HG03520 (cell line): Measurements from ENCODE around the gene DCTN2.

Experiments
- ATAC-seq: cut with Tn5 transposase; IDR thresholded peaks from one replicate; pipeline ENCODE4 v1.9.1; 2021; ENCODE audit warnings: mild to moderate bottlenecking, moderate library complexity; ENCODE audit not compliant: unreplicated experiment

DCTN2 gene

DNA sequence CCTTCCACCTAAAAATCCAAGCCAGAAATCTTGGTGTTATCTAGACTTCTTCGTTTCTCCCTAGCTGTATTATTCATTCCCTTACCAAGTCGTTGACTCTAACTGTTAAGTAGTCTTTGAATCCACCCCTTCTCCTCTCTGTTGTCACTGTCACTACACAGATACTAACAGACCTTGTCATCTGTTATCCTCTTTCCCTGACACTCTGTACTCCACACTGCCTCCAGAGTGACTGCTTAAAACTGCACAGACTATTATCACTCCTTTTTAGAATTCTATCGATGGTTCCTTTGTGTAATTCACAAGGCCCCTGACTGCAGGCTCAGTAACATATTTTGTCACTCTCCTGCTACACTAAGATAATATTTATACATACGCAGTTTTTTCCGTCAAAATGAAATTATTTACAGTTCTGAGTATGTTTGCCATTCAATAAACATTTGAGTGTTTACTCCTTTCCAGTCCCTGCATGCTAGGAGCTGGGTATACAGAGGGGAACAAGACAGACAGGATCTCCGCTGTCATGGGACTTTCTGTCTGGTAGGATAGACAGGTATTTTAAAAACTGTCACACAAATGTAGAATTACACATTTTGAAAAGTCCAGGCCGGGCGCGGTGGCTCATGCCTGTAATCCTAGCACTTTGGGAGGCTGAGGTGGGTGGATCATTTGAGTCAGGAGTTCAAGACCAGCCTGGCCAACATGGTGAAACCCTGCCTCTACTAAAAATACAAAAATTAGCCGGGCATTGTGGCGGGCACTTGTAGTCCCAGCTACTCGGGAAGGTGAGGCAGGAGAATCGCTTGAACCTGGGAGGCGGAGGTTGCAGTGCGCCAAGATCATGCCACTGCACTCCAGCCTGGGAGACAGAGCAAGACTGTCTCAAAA is 55.4 kb downstream of the DCTN2 start:
- ATAC-seq = no peak

DNA sequence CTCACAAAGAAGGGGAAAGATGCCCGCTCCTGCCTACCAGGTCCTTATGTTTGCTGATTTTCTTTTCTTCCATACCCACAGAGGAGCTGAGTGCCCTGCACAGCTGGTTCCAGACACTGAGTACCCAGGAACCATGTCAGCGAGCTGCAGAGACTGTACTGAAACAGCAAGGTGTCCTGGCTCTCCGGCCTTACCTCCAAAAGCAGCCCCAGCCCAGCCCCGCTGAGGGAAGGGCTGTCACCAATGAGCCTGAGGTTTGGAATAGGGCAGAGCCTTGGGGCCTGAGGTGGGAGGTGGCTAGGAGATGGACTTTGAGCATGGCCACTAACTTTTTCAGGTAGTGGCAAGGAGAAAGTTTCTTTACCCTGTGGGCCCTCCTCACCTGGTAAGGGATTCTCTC is 56.9 kb downstream of the DCTN2 start:
- ATAC-seq = no peak

DNA sequence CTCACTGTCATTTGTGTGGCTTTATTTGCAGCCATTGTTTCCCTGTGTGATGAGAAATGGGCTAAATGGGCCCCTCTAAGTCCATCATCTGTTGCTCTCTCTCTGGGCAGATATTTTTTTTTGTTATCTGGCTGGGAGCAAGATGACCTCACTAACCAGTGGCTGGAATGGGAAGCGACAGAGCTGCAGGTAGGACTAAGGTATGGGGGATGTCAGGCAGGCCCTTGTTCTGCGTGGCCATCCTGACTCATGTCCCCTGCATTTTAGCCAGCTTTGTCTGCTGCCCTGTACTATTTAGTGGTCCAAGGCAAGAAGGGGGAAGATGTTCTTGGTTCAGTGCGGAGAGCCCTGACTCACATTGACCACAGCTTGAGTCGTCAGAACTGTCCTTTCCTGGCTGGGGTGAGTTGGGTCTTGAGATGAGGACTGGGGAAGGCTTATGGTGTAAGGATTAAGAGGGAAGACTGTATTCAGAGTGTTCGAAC is 57.8 kb downstream of the DCTN2 start:
- ATAC-seq = no peak

DNA sequence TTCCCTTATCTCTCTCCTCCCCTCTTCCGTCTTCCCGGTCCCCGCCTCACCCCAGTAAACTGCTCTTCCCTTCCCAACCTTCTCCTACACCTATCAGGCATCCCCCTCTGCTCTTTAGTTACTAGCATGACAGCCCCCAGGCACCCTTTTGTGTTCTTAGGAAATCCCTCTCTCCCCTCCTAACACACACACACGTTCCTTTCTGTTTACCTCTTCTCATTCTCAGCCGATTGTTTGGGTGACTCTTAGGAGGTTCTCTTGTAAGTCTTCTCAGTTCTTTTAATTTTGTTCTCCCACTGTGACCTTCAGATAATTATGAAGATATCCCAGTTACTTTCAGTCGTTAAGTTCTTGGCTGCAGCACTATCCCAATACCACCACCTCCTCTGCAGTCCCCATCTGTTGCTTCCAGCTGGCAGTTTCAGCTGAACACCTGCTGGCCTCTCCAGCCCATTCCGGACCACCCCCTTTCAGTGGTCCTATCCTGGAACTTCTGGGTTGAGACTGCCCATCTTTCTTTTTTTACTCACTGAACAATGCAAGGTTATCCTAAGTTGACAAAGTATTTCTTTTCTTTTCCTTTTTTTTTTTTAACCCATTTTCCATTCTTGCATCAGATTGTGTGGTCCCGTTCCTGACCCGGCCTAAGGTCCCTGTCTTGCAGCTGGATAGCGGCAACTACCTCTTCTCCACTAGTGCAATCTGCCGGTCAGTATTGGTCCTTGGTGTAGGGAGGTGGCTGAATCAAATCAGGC is 58.4 kb downstream of the DCTN2 start:
- ATAC-seq = no peak

DNA sequence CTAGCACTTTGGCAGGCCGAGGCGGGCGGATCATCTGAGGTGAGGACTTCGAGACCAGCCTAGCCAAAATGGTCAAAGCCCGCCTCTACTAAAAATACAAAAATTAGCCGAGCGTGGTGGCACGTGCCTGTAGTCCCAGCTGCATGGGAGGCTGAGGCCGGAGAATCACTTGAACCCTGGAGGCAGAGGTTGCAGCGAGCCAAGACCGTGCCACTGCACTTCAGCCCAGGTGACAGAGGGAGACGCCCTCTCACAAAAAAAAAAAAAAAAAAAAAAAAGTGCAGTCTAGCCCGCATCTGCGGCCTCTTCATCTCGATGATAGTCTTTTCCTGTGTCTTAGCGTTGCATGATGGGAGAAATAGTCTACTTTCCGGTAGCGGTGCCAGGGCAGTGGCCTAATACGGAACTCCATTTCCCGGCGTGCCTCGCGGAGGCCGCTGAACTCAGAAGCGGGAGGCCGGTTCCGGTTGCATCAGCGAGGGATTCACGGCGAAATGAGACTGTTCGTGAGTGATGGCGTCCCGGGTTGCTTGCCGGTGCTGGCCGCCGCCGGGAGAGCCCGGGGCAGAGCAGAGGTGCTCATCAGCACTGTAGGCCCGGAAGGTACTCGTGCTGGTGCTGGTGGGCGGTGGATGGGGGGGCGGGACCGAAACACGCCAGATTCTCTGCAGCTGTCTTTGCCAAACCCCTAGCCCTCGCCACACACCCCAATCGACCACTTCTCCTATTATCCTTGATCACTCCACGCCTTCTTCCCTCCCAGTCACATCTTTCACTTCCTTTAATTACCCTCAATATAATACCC is 59.2 kb downstream of the DCTN2 start, which contains the start of gene MARS1:
TSS of gene MARS1 (plus strand) at position 472 of the 805 bp plus-strand sequence. CDS start at position 495, 23 bp downstream.
- peak; percentile 94 for ATAC-seq

DNA sequence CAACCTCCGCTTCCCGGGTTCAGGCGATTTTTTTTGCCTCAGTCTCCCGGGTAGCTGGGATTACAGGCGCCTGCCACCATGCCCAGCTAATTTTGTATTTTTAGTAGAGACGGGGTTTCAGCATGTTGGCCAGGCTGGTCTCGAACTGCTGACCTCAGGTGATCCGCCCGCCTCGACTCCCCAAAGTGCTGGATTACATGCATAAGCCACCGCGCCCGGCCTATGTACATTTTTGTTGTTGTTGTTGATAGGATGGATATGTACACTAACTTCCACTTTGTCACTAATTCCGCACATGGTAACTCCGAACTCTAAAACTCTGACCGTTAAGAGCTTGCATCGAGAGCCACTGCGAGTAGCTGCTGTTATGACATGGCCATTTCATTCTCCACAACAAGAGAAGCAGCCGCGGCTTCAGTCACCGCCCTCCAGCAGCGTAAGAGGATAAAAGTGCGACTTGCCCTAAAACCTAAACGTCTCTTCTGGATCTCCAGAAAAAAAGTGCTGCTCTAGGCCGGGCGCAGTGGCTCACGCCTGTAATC is 59.9 kb downstream of the DCTN2 start:
- no peak for ATAC-seq

DNA sequence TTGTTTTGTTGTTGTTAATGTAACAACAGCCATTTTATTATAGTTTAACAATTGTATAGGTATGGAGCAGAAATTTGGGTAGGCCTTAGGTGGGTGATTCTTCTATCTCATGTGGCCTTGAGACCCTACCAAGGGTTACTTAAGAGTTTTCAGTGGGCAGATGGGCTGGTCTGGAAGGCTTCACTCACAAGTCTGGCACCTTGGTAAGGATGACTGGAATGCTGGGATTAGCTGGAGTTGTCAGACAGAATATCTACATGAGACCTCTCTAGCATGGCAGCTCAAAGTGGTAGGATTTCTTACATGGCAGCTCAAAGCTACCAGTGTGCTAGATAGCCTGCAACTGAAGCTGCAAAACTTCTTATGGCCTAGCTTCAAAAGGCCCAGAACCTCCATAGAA is 61.3 kb downstream of the DCTN2 start:
- ATAC-seq = no peak

DNA sequence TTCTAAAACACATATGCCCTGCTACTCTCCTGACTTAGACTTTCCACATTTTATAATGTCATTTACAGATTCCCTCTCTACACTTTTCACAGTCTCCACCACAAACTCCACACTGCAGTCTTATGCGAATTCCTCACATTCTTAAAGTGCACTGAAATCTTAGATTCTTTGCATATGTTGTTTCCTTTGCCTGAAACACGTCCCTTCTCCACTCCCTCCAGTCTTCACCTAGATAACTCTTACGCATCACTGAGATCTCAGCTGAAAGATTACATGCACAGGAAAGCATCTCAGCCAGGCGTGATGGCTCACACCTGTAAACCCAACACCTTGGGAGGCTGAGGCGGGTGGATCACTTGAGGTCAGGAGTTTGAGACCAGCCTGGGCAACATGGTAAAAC is 63.5 kb downstream of the DCTN2 start:
- ATAC-seq = no peak

DNA sequence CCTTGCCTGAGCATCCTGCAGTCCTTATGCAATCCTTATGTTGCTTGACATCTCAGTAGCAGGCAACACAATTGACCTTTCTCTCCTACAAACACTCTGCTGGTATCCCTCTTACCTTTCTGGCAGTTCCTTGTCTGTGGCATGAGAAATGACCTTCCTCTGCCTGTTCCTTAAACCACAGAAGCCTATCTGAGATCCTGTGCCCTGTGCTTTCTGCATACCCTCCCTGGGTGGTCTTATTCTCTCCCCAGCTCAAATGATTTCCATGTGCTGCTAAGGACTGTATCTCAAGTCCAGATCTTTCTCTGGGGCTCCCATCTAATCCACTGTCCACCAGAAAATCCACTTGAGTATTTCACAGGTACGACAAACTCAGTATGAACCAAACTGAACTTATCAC is 65.3 kb downstream of the DCTN2 start:
- no peak for ATAC-seq
